Inflammatory macrophage (primary cell): ENCODE data around the gene ALDH3A2.
A peak's percentile ranks its signal among the peaks of the same experiment; 100 is the strongest.
"Not testable (repeated sequence)": the region's sequence is repeated elsewhere in the genome, so short reads cannot be mapped to it uniquely, and the experiment has no call there.

Experiments
- DNase-seq, 2 donors: peaks; one replicate each; pipeline ENCODE4 v3.0.0-alpha.2; 2020 to 2022

ALDH3A2 gene

DNA sequence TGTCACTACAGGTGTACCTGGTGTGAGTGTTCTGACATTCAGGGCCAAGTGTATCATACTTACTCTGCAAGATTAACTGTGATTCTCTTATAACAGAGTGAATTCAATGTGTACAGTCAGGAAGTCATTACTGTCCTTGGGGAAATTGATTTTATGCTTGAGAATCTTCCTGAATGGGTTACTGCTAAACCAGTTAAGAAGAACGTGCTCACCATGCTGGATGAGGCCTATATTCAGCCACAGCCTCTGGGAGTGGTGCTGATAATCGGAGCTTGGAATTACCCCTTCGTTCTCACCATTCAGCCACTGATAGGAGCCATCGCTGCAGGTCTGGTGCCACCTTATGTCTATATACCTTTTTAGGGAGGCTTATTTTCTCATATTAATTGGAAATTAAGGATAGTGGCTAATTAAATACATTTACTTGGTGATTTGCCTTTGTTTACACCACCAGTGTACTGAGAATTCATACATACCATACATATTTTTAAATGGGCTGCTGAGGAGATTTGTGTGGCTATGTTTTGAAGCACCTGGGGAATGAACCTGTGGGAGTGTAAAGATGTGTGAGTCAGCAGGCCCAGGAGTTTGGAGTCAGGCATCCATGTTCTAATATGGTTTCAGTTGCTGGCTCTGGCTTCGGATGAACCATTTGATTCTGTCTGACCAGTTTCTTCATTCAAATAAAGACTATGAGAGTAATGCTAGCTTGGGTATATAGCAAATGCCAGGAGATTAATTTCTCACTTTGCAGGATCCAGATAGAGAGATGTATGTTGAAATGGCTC lies 3.1 kb downstream of the ALDH3A2 start:
- DNase-seq: no peak

DNA sequence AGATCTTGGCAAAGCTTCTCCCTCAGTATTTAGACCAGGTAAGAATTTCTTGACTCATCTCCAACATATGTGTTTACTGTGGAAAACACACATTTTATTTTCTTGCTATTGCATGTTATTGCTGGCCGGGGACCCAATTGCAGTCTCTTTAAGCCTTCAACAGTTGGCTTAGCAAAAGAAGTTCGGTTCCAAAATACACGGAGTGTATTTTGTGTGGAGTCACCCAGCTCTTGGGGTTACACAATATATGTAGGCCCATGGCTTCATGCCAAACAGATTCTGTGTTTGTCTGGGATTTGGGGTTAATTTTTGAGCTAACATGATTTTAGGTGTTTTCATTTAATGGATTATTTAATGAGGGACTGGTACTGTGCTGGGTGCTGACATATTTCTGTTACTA lies 4.0 kb downstream of the ALDH3A2 start:
- DNase-seq: no peak

DNA sequence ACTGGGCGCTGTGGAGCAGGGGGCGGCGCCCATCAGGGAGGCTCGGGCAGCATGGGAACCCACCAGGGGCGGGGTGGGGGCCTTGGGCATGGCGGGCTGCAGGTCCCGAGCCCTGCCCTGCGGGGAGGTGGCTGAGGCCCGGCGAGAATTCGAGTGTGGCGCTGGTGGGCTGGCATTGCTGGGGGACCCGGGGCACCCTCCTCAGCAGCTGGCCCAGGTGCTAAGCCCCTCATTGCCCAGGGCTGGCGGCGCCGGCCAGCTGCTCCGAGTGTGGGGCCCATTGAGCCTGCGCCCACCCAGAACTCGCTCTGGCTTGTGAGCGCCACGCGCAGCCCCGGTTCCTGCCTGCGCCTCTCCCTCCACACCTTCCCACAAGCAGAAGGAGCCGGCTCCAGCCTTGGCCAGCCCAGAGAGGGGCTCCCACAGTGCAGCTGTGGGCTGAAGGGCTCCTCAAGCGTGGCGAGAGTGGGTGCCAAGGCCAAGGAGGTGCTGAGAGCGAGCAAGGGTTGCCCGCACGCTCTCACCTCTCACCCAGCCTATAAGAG lies 5.9 kb downstream of the ALDH3A2 start:
- DNase-seq: no peak

DNA sequence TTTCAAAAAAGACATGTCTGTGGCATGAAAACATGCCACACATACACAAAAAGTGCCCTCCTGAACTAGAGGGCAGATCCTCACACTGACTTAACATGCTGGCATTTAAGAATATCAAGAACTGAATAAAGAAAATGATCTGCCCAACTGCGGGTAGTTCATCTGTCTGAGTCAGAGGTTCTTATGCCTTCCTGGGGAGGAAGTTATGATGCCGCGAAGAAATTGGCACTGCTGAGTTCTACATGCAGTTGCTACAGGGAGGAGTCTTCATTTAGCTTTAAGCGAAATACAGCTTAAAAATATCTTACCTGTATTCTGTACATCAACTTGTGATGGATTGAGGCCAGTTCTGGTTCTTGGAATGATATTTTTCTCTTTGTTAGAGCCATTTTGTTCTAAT lies 6.3 kb downstream of the ALDH3A2 start:
- no peak for DNase-seq

DNA sequence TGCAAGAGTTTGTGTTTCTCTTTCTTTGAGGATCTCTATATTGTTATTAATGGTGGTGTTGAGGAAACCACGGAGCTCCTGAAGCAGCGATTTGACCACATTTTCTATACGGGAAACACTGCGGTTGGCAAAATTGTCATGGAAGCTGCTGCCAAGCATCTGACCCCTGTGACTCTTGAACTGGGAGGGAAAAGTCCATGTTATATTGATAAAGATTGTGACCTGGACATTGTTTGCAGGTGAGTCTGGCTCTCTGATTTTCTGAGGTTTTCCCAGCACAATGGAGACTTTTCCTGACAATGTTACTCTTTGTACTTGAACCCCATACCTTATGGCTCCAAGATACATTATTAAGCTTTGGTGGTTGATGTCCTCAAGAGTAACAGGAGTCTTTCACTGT lies 7.8 kb downstream of the ALDH3A2 start:
- no peak for DNase-seq

DNA sequence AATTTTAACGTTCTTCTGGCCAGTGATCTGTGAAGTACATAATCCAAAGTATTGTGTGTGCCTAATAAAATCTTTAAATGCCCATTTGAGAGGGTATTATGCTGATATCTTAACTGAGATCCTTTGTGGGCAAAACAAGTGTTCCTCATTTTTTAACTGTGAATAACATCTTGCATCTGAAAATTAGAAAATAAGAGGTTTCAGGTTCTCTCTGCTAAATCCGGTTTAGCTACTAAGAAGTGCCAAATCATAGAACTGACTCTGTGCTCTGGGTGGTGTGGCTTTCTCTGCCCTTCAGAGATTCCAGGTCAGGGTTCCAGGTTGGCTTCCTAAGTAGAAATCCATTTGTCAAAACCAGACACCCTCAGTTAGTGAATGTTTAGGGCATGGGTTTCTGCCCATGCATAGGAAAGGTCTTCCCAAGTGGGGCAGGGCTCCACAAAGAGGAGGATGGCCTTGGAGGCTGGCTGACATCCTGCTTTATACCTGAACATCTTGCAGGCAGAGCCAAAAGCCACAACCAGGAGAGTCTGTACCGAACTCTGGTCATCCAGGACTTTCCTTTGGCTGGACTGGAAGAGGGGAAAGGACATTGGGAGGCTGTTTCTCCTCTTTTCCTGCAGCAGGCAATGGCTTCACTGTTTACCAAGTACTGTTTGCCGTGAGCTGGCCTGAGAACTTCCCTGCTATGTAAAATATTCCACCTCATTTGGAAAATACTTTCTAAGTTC lies 8.5 kb downstream of the ALDH3A2 start:
- no peak for DNase-seq

DNA sequence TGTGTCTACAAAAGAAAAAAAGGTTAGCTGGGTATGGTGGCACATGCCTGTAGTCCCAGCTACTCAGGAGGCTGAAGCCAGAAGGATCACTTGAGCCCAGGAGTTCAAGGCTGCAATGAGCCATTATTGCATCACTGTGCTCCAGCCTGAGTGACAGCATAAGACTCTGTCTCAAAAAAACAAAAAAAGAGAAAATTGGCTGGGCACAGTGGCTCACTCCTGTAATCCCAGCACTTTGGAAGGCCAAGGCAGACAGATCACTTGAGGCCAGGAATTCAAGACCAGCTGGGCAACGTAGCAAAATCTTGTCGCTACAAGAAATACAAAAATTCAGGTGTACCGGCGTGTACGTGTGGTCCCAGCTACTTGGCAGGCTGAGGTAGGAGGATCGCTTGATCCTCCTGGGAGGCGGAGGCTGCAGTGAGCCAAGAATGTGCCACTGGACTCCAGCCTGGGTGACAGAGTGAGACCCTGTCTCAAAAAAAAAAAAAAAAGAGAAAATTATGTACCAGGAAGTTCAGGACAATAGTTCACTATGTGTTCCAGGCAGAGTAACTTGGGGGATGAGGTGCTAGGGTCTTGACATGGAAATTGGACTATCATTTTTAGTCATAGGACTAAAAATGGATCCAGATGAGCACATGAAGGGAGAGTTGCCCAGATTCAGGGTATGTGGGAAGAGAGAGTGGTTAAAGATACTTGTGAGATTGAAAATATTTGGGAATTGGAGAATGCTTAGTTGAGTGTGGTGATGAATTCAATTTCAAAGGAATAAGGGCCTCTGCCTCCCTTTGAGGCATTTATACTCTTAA lies 11.0 kb downstream of the ALDH3A2 start:
- no peak for DNase-seq

DNA sequence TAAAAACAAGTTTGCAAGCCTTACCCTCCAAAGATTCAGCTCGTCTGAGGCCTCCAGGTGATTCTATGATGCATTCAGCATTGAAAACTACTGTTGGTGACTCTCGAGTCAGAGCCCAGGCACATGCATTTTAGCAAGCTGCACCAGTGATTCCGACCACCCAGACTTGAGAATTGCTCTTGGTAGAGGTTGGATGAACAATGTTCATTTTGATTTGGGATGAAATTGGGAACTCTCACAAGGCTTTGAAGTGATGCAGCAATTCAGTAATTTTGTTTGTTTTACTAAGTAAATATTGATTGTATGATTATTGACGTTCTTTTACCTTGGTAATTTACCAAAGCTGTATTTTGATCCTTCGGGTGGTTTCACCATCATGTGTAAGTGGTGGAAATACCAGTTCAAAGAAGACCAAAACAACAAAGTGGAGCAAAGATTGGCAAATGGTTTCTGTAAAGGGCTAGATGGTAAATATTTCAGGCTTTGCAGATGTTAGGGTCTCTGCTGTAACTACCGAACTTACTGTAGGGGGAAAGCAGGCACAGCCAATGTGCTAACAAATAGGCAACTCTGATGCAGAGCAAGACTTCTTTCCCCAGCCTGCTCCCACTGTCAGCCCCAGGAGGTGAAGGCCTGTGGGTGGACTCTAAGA lies 11.8 kb downstream of the ALDH3A2 start:
- DNase-seq: no peak

DNA sequence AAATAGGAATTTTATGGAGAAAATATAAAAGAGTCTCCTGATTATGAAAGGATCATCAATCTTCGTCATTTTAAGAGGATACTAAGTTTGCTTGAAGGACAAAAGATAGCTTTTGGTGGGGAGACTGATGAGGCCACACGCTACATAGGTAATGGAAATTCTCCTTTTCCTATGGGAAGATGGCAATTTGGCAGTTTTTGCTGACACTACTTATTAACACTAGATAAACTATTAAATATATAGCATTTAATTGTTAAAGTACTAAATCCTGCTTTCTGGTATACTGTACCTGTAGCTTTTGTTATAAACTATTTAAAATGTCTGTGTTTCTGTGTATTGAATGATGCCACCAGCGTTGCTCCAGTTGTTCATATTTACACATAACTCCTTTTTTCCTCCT lies 12.6 kb downstream of the ALDH3A2 start:
- DNase-seq: no peak

DNA sequence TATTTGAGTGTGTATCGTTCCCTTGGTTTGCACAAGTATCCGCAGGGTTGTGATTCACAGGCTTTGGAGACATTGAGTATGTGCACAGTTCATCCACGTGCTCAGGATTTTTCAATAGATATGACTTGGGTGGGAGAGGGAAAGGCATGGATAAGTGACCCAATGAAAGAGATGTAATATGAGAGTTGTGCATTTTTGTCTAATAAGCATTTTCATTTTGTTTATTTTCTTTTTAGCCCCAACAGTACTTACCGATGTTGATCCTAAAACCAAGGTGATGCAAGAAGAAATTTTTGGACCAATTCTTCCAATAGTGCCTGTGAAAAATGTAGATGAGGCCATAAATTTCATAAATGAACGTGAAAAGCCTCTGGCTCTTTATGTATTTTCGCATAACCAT lies 14.5 kb downstream of the ALDH3A2 start:
- no peak for DNase-seq

DNA sequence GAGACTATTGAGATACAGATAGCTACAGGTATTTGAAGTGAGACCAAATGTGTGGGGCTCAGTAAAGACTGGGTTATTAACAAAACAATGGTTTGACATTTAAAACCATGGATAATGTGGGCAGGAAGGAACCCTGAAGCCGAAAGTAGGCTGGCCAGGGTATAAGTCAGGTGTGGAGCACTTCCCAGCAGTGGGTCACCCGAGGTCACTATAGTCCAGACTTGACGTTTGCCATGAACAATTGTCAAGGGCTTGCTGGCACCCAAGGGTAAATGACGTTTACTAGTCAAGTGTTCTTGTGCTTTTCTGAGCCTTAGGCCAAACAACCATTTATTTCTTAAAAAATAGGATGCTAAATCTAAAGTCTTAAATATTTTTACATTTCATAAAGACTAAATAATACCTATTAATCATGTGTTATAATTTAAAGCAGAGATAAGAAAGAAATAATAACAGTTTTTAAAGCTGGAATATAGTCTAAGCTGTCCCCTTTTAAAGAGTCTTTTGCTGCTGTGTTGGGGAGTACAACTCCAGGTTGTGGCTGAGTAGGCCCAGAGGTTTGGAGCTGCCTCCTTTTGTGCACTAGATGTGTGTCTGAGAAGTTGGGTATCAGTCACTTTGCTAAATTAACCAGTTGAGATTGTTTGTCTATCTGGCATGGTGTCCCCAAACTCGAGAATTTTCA lies 15.7 kb downstream of the ALDH3A2 start:
- DNase-seq: no peak

DNA sequence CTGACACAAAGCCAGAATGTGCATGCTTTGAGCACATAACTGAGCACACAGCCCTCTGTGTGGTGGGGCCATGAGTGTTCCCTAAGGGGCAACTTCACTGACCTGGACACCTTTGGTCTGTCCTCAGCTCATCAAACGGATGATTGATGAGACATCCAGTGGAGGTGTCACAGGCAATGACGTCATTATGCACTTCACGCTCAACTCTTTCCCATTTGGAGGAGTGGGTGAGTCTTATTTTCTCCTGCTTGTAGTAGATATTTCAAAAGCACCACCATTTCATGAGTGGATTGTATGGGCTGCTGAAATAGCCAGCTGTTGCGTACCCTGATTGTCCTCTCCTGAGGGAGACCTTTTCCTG lies 16.2 kb downstream of the ALDH3A2 start:
- no peak for DNase-seq

DNA sequence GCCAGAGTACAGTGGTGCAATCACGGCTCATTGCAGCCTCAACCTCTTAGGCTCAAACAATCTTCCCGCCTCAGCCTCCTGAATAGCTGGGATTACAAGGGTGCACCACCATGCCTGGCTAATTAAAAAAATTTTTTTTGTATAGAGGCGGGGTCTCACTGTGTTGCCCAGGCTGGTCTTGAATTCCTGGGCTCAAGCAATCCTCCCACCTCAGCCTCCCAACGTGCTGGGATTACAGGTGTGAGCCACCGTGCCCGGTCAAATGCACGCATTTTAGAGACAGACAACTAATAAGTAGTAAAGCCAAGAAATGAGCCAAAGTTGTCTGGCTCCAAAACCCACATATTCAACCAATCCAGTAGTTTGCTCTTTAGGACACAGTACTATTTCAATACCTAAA lies 21.1 kb downstream of the ALDH3A2 start:
- not testable (repeated sequence) for DNase-seq

DNA sequence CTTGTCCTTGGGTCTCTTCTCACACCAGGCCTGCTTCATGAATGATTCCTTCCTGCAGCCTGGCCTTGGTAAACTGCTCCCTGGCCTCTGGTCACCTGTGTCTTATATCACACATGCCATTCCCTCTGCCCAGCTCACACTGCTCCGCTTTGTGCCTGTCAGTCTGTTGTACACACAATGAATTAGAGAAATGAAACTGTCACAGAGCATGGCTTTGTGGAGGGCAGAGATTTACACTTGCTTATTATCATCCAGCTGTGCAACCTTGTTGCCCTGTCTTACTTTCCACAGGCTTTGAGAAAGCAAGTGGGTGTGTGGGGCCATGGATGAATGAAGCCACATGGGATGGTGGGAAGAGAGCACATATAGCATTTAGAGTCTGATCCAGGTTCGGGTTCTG lies 22.4 kb downstream of the ALDH3A2 start:
- no peak for DNase-seq

DNA sequence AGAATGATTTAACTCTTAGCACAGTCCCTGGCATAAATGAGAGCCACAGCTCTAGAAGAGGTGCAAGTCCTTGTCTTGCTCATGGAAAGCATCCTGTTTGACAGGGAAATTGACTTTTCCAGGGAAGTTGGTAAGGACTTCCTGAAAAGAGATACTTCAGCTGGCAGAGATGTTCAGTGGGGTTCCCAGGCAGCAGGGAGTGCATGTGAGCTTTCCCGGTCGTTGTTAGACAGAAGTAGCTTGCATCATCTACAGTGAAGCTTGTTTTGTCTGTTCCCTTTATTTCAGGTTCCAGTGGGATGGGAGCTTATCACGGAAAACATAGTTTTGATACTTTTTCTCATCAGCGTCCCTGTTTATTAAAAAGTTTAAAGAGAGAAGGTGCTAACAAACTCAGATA lies 22.9 kb downstream of the ALDH3A2 start:
- DNase-seq: peak in 1 of 2 donors; percentile 45

DNA sequence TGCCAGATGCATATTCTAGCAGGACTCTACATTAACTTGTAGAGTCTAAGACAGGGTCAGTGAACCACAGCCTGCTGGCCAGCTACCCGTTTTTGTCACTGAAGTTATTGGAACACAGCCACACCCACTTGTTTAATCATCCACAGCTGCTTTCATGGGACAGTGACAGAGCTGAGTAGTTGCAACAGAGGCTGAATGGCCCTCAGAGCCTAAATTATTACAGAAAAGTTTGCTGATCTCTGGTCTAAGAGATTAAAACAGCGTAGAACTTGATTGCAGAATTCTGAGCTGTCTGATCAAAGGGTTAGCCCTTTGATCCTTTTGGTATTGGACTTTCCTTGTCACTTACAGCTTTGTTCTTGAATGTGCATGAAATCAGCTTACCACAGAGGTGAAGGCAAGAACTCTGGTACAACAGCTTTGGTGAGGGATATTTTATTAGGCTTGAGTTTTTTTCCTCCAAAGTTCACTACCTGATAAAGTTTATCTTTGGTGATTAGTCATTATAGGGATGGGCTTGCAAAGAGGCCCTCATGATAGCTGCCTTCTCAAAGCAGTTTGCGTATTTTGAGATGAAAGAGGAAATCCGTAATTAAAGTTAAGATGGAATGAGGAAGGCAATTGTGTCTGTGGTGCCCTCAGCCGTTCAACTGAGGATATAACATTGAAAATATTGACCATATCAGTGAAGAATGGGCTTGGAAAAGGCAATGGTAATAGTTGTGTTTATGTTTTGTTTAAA lies 23.6 kb downstream of the ALDH3A2 start:
- DNase-seq: peak; percentile 74 to 88

DNA sequence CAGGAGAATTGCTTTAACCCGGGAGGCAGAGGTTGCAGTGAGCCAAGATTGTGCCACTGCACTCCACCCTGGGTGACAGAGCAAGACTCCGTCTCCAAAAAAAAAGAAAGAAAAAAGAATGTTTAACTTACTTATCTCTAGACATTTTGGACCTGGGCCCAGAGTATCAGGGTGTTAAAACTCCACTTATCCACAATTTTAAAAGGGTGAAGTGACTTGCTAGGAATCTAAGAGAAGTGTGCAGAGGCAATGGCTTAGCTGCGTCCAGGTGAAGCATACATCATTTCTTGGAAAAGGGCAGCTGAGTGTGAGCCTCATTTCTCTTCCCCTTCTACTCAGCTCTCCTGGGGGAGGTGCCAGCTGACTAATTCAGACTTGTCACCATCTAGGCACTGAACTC lies 25.1 kb downstream of the ALDH3A2 start:
- peak in 1 of 2 donors; percentile 4 for DNase-seq

DNA sequence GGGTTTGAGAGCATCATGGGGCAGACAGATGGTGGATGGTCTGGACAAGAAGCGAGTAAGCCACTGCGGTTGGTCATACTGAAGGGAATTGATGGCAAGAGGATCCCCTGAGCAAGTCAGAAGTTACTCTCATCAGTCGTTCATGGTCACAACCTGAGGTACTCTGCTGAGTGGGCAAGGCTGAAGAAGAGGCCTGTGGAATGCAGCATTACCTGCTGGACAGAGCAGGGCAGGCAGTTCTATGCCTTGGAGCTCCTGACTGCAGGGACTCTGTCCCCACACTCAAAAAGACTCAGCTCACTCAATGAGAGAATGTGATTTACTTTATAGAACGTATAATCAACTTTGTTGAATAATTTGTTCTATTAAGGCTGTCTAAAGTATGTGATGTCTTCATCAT lies 28.3 kb downstream of the ALDH3A2 start:
- no peak for DNase-seq

DNA sequence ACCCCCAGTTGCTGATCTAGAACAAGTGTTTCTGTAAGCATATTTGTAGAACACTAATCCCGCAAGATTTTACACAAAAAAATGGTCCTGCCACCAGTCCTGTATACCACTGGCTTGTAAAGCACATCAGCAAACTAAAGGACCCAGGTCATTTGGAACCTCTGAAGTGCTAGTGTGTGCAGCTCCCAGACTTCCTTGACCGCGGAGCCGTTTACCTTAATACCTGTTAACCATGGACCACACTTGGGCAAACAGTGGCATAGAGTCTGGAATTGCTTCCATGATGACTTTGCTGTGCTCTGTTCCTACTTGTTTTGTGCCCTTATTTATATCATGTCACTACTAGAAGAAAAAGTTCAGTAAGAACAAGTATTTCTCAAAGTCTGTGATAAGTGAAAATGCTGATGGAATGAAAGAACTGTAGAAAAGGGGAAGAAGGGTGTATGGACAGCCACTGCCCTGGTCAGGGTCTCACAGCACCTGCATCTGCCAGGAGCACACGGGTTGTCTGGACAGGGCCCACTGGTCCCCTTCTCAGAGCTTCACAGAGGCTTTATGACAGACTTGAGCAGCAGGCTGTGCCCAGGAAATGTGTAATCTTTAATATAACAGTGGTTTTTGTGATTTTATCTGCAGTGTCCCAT lies 29.3 kb downstream of the ALDH3A2 start:
- no peak for DNase-seq

DNA sequence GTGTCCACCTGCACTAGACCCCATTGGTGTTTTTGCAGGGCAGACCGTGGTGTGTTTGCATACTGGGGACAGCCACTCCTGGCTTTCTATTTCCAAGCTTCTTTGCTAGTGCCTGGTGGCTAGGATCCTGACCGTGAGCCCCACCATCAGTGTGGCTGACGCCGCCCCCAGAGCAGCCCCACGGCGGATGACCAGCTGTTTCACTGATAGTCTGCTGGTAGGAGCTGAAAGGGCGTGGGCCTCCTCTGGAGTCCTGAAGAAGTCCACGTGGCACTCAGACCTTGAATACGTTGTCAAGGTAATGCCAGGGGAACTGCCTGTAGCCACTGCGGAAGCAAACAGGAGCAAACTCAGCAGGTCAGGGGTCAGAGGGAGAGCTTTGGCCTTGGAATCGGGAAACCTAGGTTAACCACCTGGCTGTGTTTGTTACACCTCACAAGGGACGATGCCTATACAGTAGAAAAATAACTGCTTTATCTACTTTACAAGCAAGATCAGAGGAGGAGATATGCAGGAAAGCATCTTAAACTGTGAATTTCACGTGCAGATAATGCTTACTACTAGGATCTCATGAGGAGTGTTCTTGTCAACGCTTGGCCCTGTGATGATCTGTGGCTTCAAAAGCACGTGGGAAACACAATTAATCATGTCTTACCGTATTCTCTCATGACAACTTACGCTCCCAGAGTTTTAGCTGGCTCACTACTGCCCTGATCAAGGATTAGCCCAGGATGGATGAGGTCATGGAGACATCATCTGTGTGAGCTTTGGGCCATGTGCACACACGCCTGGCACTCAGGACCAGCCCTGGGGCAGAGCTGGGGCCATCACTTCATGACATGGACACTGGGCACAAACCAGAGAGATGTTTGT lies 30.3 kb downstream of the ALDH3A2 start:
- no peak for DNase-seq
